HepG2 (cell line): ENCODE results near the gene RFFL. TPM values are rescaled to one million over a fixed set of nuclear protein-coding genes. Genes with fewer than 3 reads are reported as not detected.

ENCODE experiments used
- ATAC-seq: fragments of 200-7000 bp; cut with Tn5 transposase; 3 replicates; pipeline ENCODE4 v1.9.1; 2020; ENCODE audit warnings: mild to moderate bottlenecking, moderate library complexity
- BruUV-seq: library from RNA; stranded (reverse); fragments of 400-500 nt; replicated peaks from 2 replicates; lab custom pipeline; 2021; lab: Mats Ljungman, UMichigan
- CTCF ChIA-PET: fragments of 300-600 bp; formaldehyde crosslinking; extraction: SDS; loops from one replicate; lab custom pipeline; 2021; ENCODE audit warnings: low total read pairs, inconsistent platforms, low intra/inter-chr PET ratio; lab: Yijun Ruan, JAX
- POLR2A ChIA-PET: fragments of 350-600 bp; sonication (Branson Sonifier 250); formaldehyde crosslinking; loops from one replicate; lab custom pipeline; 2020; ENCODE audit warnings: antibody characterized with exemption, inconsistent platforms; lab: Yijun Ruan, JAX
- DNase-seq: peaks from one replicate; pipeline ENCODE4 v3.0.0-alpha.2; 2015; ENCODE audit warnings: low spot score
- FAIRE-seq: peaks from 3 replicates; lab custom pipeline; 2011; peaks lifted over from hg19 to GRCh38; lab: Jason Lieb, UNC
- H2AFZ ChIP-seq: one replicate; pipeline ENCODE4 v1.6.1; 2011; ENCODE audit warnings: low read length, inconsistent platforms
- H3K27ac ChIP-seq: fragments of 300-600 bp; 3 replicates; pipeline ENCODE4 v1.8.0; 2011; ENCODE audit warnings: mixed run types, mild to moderate bottlenecking, mixed read lengths, low read length, inconsistent platforms; ENCODE audit not compliant: insufficient read depth; ENCODE audit errors: extremely low read length
- H3K27me3 ChIP-seq, 2 experiments: fragments of 200-600 bp in 1 of 2; 2 replicates in 1 of 2; 3 replicates in 1 of 2; pipeline versions ENCODE4 v1.6.0 to v1.8.0; 2011; ENCODE audit warnings: low read length in 2 of 2, mild to moderate bottlenecking in 2 of 2, moderate library complexity in 2 of 2, inconsistent platforms in 1 of 2; ENCODE audit not compliant: insufficient read depth in 2 of 2, control insufficient read depth in 1 of 2
- H3K36me3 ChIP-seq, 2 experiments: fragments of 200-600 bp in 1 of 2; replicated peaks in 1 of 2; 2 replicates in 1 of 2; 3 replicates in 1 of 2; pipeline versions ENCODE4 v1.5.1 to v1.8.0; 2011; ENCODE audit warnings: low read length in 2 of 2, inconsistent platforms in 1 of 2; ENCODE audit not compliant: insufficient read depth in 2 of 2, control insufficient read depth in 1 of 2
- H3K4me1 ChIP-seq: 2 replicates; pipeline ENCODE4 v1.5.1; 2012; ENCODE audit warnings: low read length, inconsistent platforms; ENCODE audit not compliant: insufficient read depth
- H3K4me2 ChIP-seq: 2 replicates; pipeline ENCODE4 v1.6.0; 2011; ENCODE audit warnings: low read depth, low read length, inconsistent platforms
- H3K4me3 ChIP-seq, 3 experiments: fragments of 200-600 bp in 1 of 3; sonication (generic), shearing (Covaris generic) in 1 of 3; replicated peaks in 1 of 3; 2 replicates each; pipeline ENCODE4 v1.5.1; 2011 to 2016; ENCODE audit warnings: low read length in 3 of 3, inconsistent platforms in 2 of 3, low read depth in 2 of 3, mild to moderate bottlenecking in 2 of 3, control low read depth in 1 of 3, mixed read lengths in 1 of 3; ENCODE audit not compliant: insufficient read depth in 1 of 3
- H3K79me2 ChIP-seq: one replicate; pipeline ENCODE4 v1.6.1; 2011; ENCODE audit warnings: low read length, inconsistent platforms; ENCODE audit not compliant: insufficient read depth
- H3K9ac ChIP-seq: 2 replicates; pipeline ENCODE4 v1.6.0; 2011; ENCODE audit warnings: mild to moderate bottlenecking, low read depth, low read length, inconsistent platforms; ENCODE audit not compliant: insufficient read depth
- H3K9me3 ChIP-seq: 2 replicates; pipeline ENCODE4 v1.5.1; 2012; ENCODE audit warnings: mild to moderate bottlenecking, low read length
- H4K20me1 ChIP-seq: 2 replicates; pipeline ENCODE4 v1.6.0; 2011; ENCODE audit warnings: inconsistent platforms, mild to moderate bottlenecking, low read length, moderate library complexity; ENCODE audit not compliant: insufficient read depth
- CENPT ChIP-seq: sonication (generic); formaldehyde crosslinking; IDR thresholded peaks from 2 replicates; pipeline ENCODE4 v1.8.0; 2022; ENCODE audit warnings: low read depth, mild to moderate bottlenecking, moderate library complexity, missing genetic modification reagents
- ELF3 ChIP-seq: IDR thresholded peaks from 2 replicates; pipeline ENCODE4 v1.6.1; 2016; ENCODE audit warnings: missing genetic modification reagents, missing compliant biosample characterization
- HCFC1 ChIP-seq: fragments of 150-350 bp; IDR thresholded peaks from 2 replicates; pipeline ENCODE4 v1.6.1; 2014; ENCODE audit warnings: low read depth, low read length
- MTF2 ChIP-seq: sonication (generic); formaldehyde crosslinking; IDR thresholded peaks from 2 replicates; pipeline ENCODE4 v1.5.0; 2020; ENCODE audit warnings: missing genetic modification reagents, borderline replicate concordance
- TAF15 ChIP-seq: fragments of 200-400 bp; formaldehyde crosslinking; IDR thresholded peaks from one replicate; pipeline ENCODE4 v1.6.1; 2018; ENCODE audit warnings: mild to moderate bottlenecking, low read depth, low read length; ENCODE audit not compliant: poor library complexity, severe bottlenecking
- TCF7L2 ChIP-seq: IDR thresholded peaks from 2 replicates; pipeline ENCODE4 v1.6.1; 2011; ENCODE audit warnings: mild to moderate bottlenecking, low read depth, low read length, moderate library complexity
- U2AF1 ChIP-seq: fragments of 200-400 bp; formaldehyde crosslinking; optimal IDR thresholded peaks from 2 replicates; pipeline ENCODE3; 2017; ENCODE audit warnings: mild to moderate bottlenecking, low read depth, low read length
- USF2 ChIP-seq, 2 experiments: sonication (generic) in 1 of 2; formaldehyde crosslinking in 1 of 2; IDR thresholded peaks; 2 replicates each; pipeline versions ENCODE4 v1.5.1 to v1.6.1; 2011 to 2020; ENCODE audit warnings: borderline replicate concordance in 1 of 2, low read depth in 1 of 2, low read length in 1 of 2, mild to moderate bottlenecking in 1 of 2, missing genetic modification reagents in 1 of 2, moderate library complexity in 1 of 2
- ZNF20 ChIP-seq: sonication (generic); formaldehyde crosslinking; IDR thresholded peaks from 2 replicates; pipeline ENCODE4 v1.4.0; 2020; ENCODE audit warnings: mild to moderate bottlenecking, moderate library complexity, missing genetic modification reagents
- ZNF329 ChIP-seq: sonication (generic); formaldehyde crosslinking; IDR thresholded peaks from 2 replicates; pipeline ENCODE4 v1.9.0; 2021; ENCODE audit warnings: low read depth, mild to moderate bottlenecking, missing genetic modification reagents
- ZNF468 ChIP-seq: sonication (generic); formaldehyde crosslinking; IDR thresholded peaks from 2 replicates; pipeline ENCODE4 v1.8.0; 2022; ENCODE audit warnings: mild to moderate bottlenecking, moderate library complexity, missing genetic modification reagents
- ZNF652 ChIP-seq: IDR thresholded peaks from 2 replicates; pipeline ENCODE4 v1.6.1; 2016; ENCODE audit warnings: low read depth, borderline replicate concordance
- WGBS: methylation state at CpG from one replicate; pipeline ENCODE4 v1.1.6; 2017; ENCODE audit warnings: low lambda C conversion rate; 5-methylcytosine and 5-hydroxymethylcytosine counted together
- in situ Hi-C: cut with HindIII; loops from 2 replicates; pipeline ENCODE4 v1.10.0; 2017; ENCODE audit warnings: low pct_unique_long_range_greater_than_20kb; ENCODE audit not compliant: extremely low pct_ligation_motif_present
- intact Hi-C: fragments of 100-400 bp; cut with micrococcal nuclease; formaldehyde crosslinking; loops from one replicate; pipeline ENCODE4 v1.10.0; 2022; ENCODE audit not compliant: unreplicated experiment
- polyA plus RNA-seq, 8 experiments: library from polyadenylated mRNA; depleted of rRNA in 3 of 8; stranded (reverse) in 7 of 8; unstranded in 1 of 8; fragments of >200 nt; fragmentation: Illumina TruSeq in 4 of 8; extraction: Trizol in 4 of 8; gene quantifications; 2 replicates each; pipeline versions ENCODE4 v1.2.1 to v1.2.3, GENCODE V29; 2011 to 2016; ENCODE audit warnings: low read depth in 4 of 8, missing spikeins in 1 of 8, mixed read lengths in 1 of 8; ENCODE audit not compliant: insufficient read depth in 1 of 8
- total RNA-seq, 5 experiments: library from RNA; depleted of rRNA; stranded (reverse); fragments of >200 nt; fragmentation: Illumina TruSeq; extraction: Trizol; gene quantifications; 2 replicates each; pipeline ENCODE4 v1.2.3, GENCODE V29; 2016; ENCODE audit warnings: low read depth in 1 of 5
- TF ChIP-seq, protein P1 (sequence below): sonication (generic); formaldehyde crosslinking; IDR thresholded peaks from 2 replicates; pipeline ENCODE4 v1.8.1; 2022; ENCODE audit warnings: mild to moderate bottlenecking, missing genetic modification reagents
- TF ChIP-seq, protein P2 (sequence below): IDR thresholded peaks from 2 replicates; pipeline ENCODE4 v1.6.1; 2018; ENCODE audit warnings: missing genetic modification reagents

RFFL gene
- total and polyA plus RNA-seq, 2 of the 13 experiments (the other 11 are each of a cell fraction or from before 2014, with no cell fraction given) = 24.3 to 48.6 TPM

GRCh38 chr17:35099908-35100307 lies 36.4 kb upstream of the RFFL start:
- CTCF ChIA-PET = no interaction called here
- in situ Hi-C loops = loop anchor here (25.0 kb wide), 1 partner anchor 513 kb away; the partner anchor contains the start of gene TMEM132E
- H3K27me3 ChIP-seq = no peaks in the 10 kb centered on the region

More at GRCh38 chr17:35099908-35100307, 36.4 kb upstream of the RFFL start:
- FAIRE-seq (no peak), DNase-seq (no peak), ATAC-seq (no peak)
- no peak for TF ChIP-seq ELF3 (CRISPR knock-in tag)
- no peak for TF ChIP-seq ZNF468 (CRISPR knock-in tag)
- TF ChIP-seq HCFC1 = no peak
- no peak for TF ChIP-seq TAF15
- no peak for TF ChIP-seq TCF7L2
- TF ChIP-seq, protein P1, sequence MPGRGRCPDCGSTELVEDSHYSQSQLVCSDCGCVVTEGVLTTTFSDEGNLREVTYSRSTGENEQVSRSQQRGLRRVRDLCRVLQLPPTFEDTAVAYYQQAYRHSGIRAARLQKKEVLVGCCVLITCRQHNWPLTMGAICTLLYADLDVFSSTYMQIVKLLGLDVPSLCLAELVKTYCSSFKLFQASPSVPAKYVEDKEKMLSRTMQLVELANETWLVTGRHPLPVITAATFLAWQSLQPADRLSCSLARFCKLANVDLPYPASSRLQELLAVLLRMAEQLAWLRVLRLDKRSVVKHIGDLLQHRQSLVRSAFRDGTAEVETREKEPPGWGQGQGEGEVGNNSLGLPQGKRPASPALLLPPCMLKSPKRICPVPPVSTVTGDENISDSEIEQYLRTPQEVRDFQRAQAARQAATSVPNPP (CRISPR knock-in tag) = no peak
- TF ChIP-seq USF2 (IDR thresholded peaks at IDR 0.05; ENCODE audit: low read depth, low read length) = no peak
- no peak for TF ChIP-seq USF2 (CRISPR knock-in tag; IDR thresholded peaks at IDR 0.05; ENCODE audit: borderline replicate concordance)
- TF ChIP-seq MTF2 = no peak
- no peak for TF ChIP-seq CENPT (CRISPR knock-in tag)
- TF ChIP-seq, protein P2, sequence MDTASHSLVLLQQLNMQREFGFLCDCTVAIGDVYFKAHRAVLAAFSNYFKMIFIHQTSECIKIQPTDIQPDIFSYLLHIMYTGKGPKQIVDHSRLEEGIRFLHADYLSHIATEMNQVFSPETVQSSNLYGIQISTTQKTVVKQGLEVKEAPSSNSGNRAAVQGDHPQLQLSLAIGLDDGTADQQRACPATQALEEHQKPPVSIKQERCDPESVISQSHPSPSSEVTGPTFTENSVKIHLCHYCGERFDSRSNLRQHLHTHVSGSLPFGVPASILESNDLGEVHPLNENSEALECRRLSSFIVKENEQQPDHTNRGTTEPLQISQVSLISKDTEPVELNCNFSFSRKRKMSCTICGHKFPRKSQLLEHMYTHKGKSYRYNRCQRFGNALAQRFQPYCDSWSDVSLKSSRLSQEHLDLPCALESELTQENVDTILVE (CRISPR knock-in tag) = no peak
- no peak for TF ChIP-seq ZNF652 (CRISPR knock-in tag)
- no peak for TF ChIP-seq ZNF20 (CRISPR knock-in tag)
- TF ChIP-seq ZNF329 (CRISPR knock-in tag) = no peak
- no peak for TF ChIP-seq U2AF1
- POLR2A ChIA-PET = no interaction called here
- Histone ChIP-seq H2AFZ (no peak overlapping the region), H3K36me3 (peaks cover 3 to 24% of the 10 kb centered on the region in 2 experiments; a peak in 4 of 5 replicates), H3K4me1 (no peaks in the 10 kb centered on the region), H3K9me3 (no peaks in the 10 kb centered on the region), H4K20me1 (no peaks in the 10 kb centered on the region), H3K4me2 (no peak overlapping the region), H3K4me3 (no peak overlapping the region), H3K79me2 (no peaks in the 10 kb centered on the region), H3K9ac (no peak overlapping the region), H3K27ac (no peak overlapping the region)
- intact Hi-C loops = no loop called here
- WGBS = 93% methylated on average over 3 of the region's 3 CpGs
- BruUV-seq = no TSS peak
